Keratinocyte (primary cell): ENCODE data around the gene TUBB6. TPM values are rescaled to one million over a fixed set of nuclear protein-coding genes. Genes with fewer than 3 reads are reported as not detected.

Source experiments
- DNase-seq: peaks from one replicate; pipeline ENCODE4 v3.0.0-alpha.2; 2011; ENCODE audit warnings: low read depth, missing footprints, low spot score
- FAIRE-seq: peaks from 2 replicates; lab custom pipeline; 2011; peaks lifted over from hg19 to GRCh38; lab: Jason Lieb, UNC
- H2AFZ ChIP-seq: 2 replicates; pipeline ENCODE4 v1.6.0; 2012; ENCODE audit warnings: low read length, control low read depth, inconsistent platforms; ENCODE audit not compliant: control insufficient read depth
- H3K27ac ChIP-seq: 2 replicates; pipeline ENCODE4 v1.5.1; 2011; ENCODE audit warnings: low read length; ENCODE audit not compliant: control insufficient read depth, insufficient read depth
- H3K27me3 ChIP-seq: 3 replicates; pipeline ENCODE4 v1.6.0; 2011; ENCODE audit warnings: low read length; ENCODE audit not compliant: control insufficient read depth, insufficient read depth; ENCODE audit errors: extremely low read depth
- H3K36me3 ChIP-seq, 2 experiments: 2 replicates in 1 of 2; 3 replicates in 1 of 2; pipeline ENCODE4 v1.5.1; 2011; ENCODE audit warnings: low read length in 2 of 2, mild to moderate bottlenecking in 1 of 2; ENCODE audit not compliant: control insufficient read depth in 2 of 2, insufficient read depth in 2 of 2; ENCODE audit errors: extremely low read depth in 1 of 2
- H3K4me1 ChIP-seq: 3 replicates; pipeline ENCODE4 v1.5.1; 2011; ENCODE audit warnings: low read length; ENCODE audit not compliant: control insufficient read depth, insufficient read depth; ENCODE audit errors: extremely low read depth
- H3K4me2 ChIP-seq: 3 replicates; pipeline ENCODE4 v1.6.0; 2011; ENCODE audit warnings: low read depth, low read length; ENCODE audit not compliant: control insufficient read depth, insufficient read depth; ENCODE audit errors: extremely low read depth
- H3K4me3 ChIP-seq, 3 experiments: fragments of 200-600 bp in 1 of 3; sonication (generic) in 1 of 3; 2 replicates in 2 of 3; 3 replicates in 1 of 3; pipeline ENCODE4 v1.5.1; 2011 to 2016; ENCODE audit warnings: low read length in 3 of 3, mild to moderate bottlenecking in 3 of 3, control low read depth in 2 of 3, inconsistent platforms in 1 of 3, low read depth in 1 of 3, mixed read lengths in 1 of 3, mixed run types in 1 of 3, moderate library complexity in 1 of 3; ENCODE audit not compliant: control insufficient read depth in 2 of 3, insufficient read depth in 2 of 3; ENCODE audit errors: extremely low read depth in 1 of 3
- H3K79me2 ChIP-seq: 2 replicates; pipeline ENCODE4 v1.6.0; 2012; ENCODE audit warnings: low read length; ENCODE audit not compliant: control insufficient read depth, insufficient read depth
- H3K9ac ChIP-seq: 3 replicates; pipeline ENCODE4 v1.6.0; 2011; ENCODE audit warnings: low read length; ENCODE audit not compliant: control insufficient read depth, insufficient read depth; ENCODE audit errors: extremely low read depth
- H3K9me1 ChIP-seq: 3 replicates; pipeline ENCODE4 v1.6.0; 2011; ENCODE audit warnings: low read length; ENCODE audit not compliant: control insufficient read depth, insufficient read depth; ENCODE audit errors: extremely low read depth
- H3K9me3 ChIP-seq: 2 replicates; pipeline ENCODE4 v1.5.1; 2012; ENCODE audit warnings: low read depth, low read length; ENCODE audit not compliant: control insufficient read depth
- H4K20me1 ChIP-seq: 3 replicates; pipeline ENCODE4 v1.6.0; 2011; ENCODE audit warnings: low read length; ENCODE audit not compliant: control insufficient read depth, insufficient read depth; ENCODE audit errors: extremely low read depth
- EZH2 ChIP-seq: IDR thresholded peaks from one replicate; pipeline ENCODE4 v1.6.1; 2012; ENCODE audit warnings: inconsistent platforms, mild to moderate bottlenecking, low read length, moderate library complexity
- dilution Hi-C: fragments of 300-500 bp; cut with MboI; formaldehyde crosslinking; loops from one replicate; pipeline ENCODE4 v1.7.0; 2020; ENCODE audit warnings: low sequenced_read_pairs; ENCODE audit not compliant: extremely low pct_ligation_motif_present
- polyA plus RNA-seq, 5 experiments: library from polyadenylated mRNA; depleted of rRNA in 3 of 5; stranded (reverse) in 3 of 5; stranded (forward) in 1 of 5; unstranded in 1 of 5; fragments of >200 nt; gene quantifications; 1 replicate in 1 of 5; 2 replicates in 3 of 5; 3 replicates in 1 of 5; pipeline versions ENCODE4 v1.2.1 to v1.2.3, GENCODE V29; 2011 to 2012; ENCODE audit warnings: missing spikeins in 2 of 5, low read depth in 1 of 5, low replicate concordance in 1 of 5
- TF ChIP-seq, protein P1 (sequence below), 3 experiments: IDR thresholded peaks in 1 of 3; conservative IDR thresholded peaks in 1 of 3; optimal IDR thresholded peaks in 1 of 3; 2 replicates in 2 of 3; 3 replicates in 1 of 3; pipeline versions ENCODE3 to v1.5.1; 2011; ENCODE audit warnings: low read length in 3 of 3, mild to moderate bottlenecking in 3 of 3, moderate library complexity in 2 of 3, control low read depth in 1 of 3, inconsistent platforms in 1 of 3; ENCODE audit not compliant: insufficient read depth in 2 of 3; ENCODE audit errors: extremely low read depth in 1 of 3

The TUBB6 gene
- polyA plus RNA-seq, 1 donor (not counting 4 experiments of a cell fraction or from before 2014, with no cell fraction given): 479 TPM

DNA sequence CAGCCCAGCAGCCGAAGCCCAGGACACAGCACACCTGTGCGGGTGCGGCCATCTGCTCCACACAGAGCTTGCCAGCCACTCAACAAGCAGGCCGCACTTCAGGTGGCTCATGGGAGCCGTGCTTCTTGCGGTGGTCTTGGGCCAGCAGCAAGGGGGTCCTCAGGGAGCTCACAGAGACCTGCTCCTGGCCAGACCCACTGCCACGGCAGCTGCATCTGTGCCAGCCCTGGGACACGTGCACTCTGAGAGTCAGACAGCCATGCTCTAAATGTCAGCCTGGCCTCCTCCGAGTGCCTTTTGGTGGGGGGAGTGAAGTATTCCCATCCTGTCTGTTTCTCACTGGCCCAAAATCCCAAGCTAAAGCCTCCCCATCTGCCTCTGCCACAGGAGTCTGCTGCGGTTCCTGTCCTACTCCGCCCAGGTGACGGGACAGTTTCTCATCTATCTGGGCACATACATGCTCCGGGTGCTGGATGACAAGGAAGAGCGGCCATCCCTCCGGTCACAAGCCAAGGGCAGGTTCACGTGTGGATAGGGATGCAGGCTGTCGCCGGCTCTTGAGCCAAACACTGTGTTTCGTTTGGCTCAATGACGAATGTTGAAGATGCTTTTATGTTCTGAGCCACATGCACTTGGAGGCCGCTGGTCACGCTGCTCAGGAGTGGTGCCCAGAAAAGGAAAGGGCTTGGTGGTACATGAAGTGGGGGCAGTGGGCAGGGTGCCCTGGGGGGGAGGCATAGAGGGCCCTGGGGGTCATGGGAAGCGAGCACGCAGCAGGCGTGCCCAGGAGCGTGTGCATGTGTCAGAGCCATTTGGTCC is 31.1 kb upstream of the TUBB6 start:
- Histone ChIP-seq H3K4me2 (no peak overlapping the region), H3K36me3 (no peaks in the 10 kb centered on the region), H3K27me3 (no peaks in the 10 kb centered on the region), H2AFZ (no peak overlapping the region), H4K20me1 (no peaks in the 10 kb centered on the region), H3K9me3 (no peaks in the 10 kb centered on the region), H3K9ac (no peak overlapping the region), H3K4me3 (no peak overlapping the region), H3K79me2 (no peaks in the 10 kb centered on the region), H3K4me1 (peaks cover 3% of the 10 kb centered on the region), H3K27ac (no peak overlapping the region), H3K9me1 (no peaks in the 10 kb centered on the region)
- dilution Hi-C loops: no loop called here
- DNase-seq (no peak), FAIRE-seq (no peak)
- TF ChIP-seq, protein P1, sequence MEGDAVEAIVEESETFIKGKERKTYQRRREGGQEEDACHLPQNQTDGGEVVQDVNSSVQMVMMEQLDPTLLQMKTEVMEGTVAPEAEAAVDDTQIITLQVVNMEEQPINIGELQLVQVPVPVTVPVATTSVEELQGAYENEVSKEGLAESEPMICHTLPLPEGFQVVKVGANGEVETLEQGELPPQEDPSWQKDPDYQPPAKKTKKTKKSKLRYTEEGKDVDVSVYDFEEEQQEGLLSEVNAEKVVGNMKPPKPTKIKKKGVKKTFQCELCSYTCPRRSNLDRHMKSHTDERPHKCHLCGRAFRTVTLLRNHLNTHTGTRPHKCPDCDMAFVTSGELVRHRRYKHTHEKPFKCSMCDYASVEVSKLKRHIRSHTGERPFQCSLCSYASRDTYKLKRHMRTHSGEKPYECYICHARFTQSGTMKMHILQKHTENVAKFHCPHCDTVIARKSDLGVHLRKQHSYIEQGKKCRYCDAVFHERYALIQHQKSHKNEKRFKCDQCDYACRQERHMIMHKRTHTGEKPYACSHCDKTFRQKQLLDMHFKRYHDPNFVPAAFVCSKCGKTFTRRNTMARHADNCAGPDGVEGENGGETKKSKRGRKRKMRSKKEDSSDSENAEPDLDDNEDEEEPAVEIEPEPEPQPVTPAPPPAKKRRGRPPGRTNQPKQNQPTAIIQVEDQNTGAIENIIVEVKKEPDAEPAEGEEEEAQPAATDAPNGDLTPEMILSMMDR (optimal IDR thresholded peaks at IDR 0.05 in 1 of 3, IDR thresholded peaks at IDR 0.05 in 1 of 3, conservative IDR thresholded peaks at IDR 0.05 in 1 of 3; ENCODE audit: extremely low read depth in 1 of 3, insufficient read depth in 2 of 3, low read length in 3 of 3): no peak
- no peak for TF ChIP-seq EZH2

DNA sequence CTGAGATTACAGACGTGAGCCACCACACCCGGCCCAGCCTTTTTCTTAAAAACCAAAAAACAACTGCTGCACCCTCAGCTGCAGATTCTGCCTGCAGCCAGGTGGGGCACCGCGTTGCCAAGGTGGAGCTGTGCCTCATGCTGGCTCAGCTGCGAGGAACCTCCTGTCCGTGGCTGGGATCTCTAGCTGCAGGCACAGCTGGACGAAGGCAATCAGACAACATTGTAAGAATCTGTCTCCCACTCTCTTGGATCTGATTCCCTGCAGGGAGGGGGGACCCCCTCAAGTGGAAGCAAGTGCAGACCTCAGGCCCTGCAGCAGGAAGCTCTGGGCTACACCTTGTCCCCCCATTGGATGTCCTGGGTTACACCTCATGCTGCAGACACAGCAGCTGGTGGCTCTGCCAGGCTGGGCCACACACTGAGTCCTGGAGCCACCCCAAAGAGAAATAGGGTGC is 29.8 kb upstream of the TUBB6 start:
- no peaks in the 10 kb centered on the region for H4K20me1 ChIP-seq
- no peaks in the 10 kb centered on the region for H3K27me3 ChIP-seq
- no peak overlapping the region for H3K27ac ChIP-seq
- no peaks in the 10 kb centered on the region for H3K36me3 ChIP-seq
- H3K9me1 ChIP-seq: no peaks in the 10 kb centered on the region
- peaks cover 16% of the 10 kb centered on the region for H3K4me1 ChIP-seq
- TF ChIP-seq, protein P1 (optimal IDR thresholded peaks at IDR 0.05 in 1 of 3, IDR thresholded peaks at IDR 0.05 in 1 of 3, conservative IDR thresholded peaks at IDR 0.05 in 1 of 3; ENCODE audit: extremely low read depth in 1 of 3, insufficient read depth in 2 of 3, low read length in 3 of 3): peak; percentile 24 to 64 (median 33)
- TF ChIP-seq EZH2: no peak
- DNase-seq (no peak), FAIRE-seq (no peak)
- no peak overlapping the region for H3K9ac ChIP-seq
- no peak overlapping the region for H3K4me2 ChIP-seq
- dilution Hi-C loops: no loop called here
- no peak overlapping the region for H3K4me3 ChIP-seq
- no peaks in the 10 kb centered on the region for H3K9me3 ChIP-seq
- no peaks in the 10 kb centered on the region for H3K79me2 ChIP-seq
- no peak overlapping the region for H2AFZ ChIP-seq
